GM12892 (cell line): ENCODE data around the gene AK8.

ENCODE experiments used
- POLR2A ChIP-seq: IDR thresholded peaks from 2 replicates; pipeline ENCODE4 v1.6.1; 2011; ENCODE audit warnings: low read depth, low read length, control low read depth
- POLR2AphosphoS5 ChIP-seq: IDR thresholded peaks from 2 replicates; pipeline ENCODE4 v1.6.1; 2011; ENCODE audit warnings: low read depth, low read length, control low read depth
- TAF1 ChIP-seq: IDR thresholded peaks from 2 replicates; pipeline ENCODE4 v1.6.1; 2011; ENCODE audit warnings: low read depth, mild to moderate bottlenecking, control low read depth, low read length, borderline replicate concordance

DNA sequence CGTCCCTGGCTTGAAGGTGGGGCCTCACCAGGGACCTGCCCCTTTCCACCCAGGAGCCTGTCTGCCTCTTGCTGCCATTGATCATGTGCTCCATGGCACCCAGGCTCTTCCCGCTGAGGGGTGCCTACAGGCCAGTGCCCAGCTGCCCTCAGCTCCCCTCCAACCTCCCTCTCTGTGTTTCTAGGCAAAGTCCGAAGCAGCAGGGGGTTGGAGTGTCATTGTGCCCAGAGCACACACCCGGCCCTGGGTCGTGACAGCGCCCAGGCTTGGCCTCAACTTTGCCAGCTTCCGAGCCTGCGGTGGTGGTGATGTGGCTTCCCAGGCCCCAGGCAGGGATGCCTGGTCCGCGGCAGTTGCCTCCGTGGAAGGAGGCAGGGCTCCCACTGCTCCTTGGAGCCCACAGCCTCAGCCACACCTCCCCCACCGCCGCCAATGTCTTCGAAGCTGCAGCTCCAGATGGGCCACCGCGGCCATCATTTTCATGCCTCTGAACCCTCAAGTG, 155.5 kb downstream of the AK8 start:
- no peak for TF ChIP-seq POLR2A
- TF ChIP-seq POLR2AphosphoS5: no peak
- TF ChIP-seq TAF1: no peak
